ELF-1 (cell line): ENCODE data around the gene CXorf49B.
"Not testable (repeated sequence)": the region's sequence is repeated elsewhere in the genome, so short reads cannot be mapped to it uniquely, and the experiment has no call there.

Experiments
- DNase-seq: peaks from one replicate; pipeline ENCODE4 v3.0.0-alpha.2; 2016; ENCODE audit warnings: low read depth, low spot score

Gene CXorf49B

GRCh38 chrX:71763049-71763448 lies at the start of gene CXorf49B:
CXorf49B (plus strand) TSS chrX:71763349; CDS start chrX:71763424, 75 bp downstream.
- not testable (repeated sequence) for DNase-seq

GRCh38 chrX:71714064-71714463 lies 49.1 kb upstream of the CXorf49B start:
- DNase-seq = not testable (repeated sequence)

DNA sequence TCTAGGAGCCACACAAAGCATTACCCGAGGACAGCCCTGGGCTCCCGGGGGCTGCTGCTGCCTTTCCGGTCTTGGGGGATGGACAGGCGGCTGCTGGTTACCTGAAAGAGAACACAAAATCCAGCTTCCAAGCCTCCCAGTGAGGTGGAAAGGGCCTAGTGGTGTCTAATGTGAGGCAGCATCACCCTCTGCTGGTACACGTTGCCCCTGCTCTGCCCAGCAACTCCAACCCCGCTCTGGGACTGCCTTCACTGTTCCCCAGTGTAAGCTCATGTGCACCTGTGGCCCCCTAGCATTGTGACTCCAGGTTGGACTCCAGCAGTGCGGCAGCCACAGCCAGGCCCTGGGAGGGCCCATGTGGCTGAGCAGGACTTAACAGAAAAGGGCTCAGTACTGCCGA lies 47.6 kb upstream of the CXorf49B start:
- not testable (repeated sequence) for DNase-seq

- DNase-seq = not testable (repeated sequence)
Measured at GRCh38 chrX:71716323-71716722, 46.8 kb upstream of the CXorf49B start.

- not testable (repeated sequence) for DNase-seq
Measured at GRCh38 chrX:71718185-71718584, 45.0 kb upstream of the CXorf49B start, which contains the start of gene CXorf49. CXorf49 (minus strand) TSS chrX:71718285; CDS start chrX:71718151, 134 bp downstream.

- DNase-seq = not testable (repeated sequence)
Measured at GRCh38 chrX:71719195-71719594, 44.0 kb upstream of the CXorf49B start.

- DNase-seq = not testable (repeated sequence)
Measured at GRCh38 chrX:71720289-71720886, 42.8 kb upstream of the CXorf49B start.

DNA sequence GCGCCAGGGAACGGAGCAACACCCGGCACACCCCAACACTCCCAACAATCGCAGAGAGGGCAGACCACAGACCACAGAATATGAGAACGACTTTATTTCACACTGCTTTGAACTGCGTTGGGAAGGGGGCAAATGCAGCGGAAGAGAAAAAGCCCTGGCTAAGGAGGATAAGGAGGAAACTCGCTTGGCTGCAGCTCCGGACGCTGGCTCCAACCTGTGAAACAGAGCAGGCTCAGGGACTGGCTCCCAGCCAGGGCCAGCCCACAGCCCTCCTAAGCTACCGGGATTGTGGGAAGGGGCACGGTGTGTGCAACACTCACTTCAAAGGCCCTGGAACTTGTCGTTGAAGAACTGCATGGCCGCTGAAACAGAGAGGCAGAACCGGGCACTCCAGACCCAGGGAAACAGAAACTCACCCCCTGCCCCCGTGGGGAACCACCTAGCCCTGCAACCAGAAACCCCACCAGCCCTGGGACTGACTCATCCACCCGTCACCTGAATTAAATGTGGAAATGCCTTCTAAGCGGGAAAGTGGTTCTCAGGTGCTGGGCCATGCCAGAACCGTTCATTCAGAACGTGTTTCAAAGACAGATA lies 2.4 kb upstream of the CXorf49B start:
- DNase-seq = not testable (repeated sequence)

DNA sequence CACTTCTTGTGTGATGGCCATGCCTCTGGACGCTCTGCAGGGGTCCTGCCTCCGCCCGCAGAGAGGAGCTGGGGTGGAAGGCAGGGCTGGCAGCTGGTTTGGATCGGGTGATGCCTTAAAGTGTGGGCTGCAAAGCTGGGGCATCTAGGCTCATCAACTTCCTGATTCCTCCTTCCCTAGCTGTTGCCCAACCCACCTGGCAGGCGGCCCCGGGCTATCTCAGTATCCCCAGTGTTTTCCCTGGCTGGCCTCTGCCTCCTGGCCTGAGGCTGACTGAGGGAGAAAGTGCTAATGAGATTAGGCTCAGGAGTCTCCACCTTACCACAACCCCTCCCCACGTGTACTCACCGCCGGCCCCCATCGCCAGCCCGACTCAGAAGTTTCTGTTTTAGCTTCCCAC lies 1.7 kb downstream of the CXorf49B start:
- not testable (repeated sequence) for DNase-seq

GRCh38 chrX:71765613-71766012 lies 2.5 kb downstream of the CXorf49B start:
- not testable (repeated sequence) for DNase-seq

DNA sequence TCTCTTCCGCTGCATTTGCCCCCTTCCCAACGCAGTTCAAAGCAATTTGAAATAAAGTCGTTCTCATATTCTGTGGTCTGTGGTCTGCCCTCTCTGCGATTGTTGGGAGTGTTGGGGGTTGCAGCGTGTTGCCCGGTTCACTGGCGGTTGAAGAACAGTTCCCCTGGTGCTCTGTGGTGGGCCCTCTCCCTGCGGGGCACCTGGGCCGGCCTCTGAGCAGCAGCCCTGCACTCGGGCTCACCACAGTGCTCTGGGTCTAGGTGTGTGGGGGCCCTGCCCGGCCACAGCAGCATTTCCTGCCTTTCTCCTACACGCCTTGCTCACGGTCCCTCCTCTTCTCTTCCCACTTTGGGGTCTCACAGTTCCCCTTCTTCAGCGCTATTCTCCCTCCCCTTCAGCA lies 4.0 kb downstream of the CXorf49B start:
- not testable (repeated sequence) for DNase-seq

GRCh38 chrX:71778322-71778721 lies 15.2 kb downstream of the CXorf49B start:
- not testable (repeated sequence) for DNase-seq

- not testable (repeated sequence) for DNase-seq
Measured at GRCh38 chrX:71782225-71782949, 19.2 kb downstream of the CXorf49B start.

- DNase-seq = not testable (repeated sequence)
Measured at GRCh38 chrX:71782950-71783299, 19.8 kb downstream of the CXorf49B start.

GRCh38 chrX:71783569-71784347 lies 20.6 kb downstream of the CXorf49B start:
- DNase-seq = not testable (repeated sequence)

GRCh38 chrX:71784348-71784983 lies 21.3 kb downstream of the CXorf49B start:
- DNase-seq = not testable (repeated sequence)

- DNase-seq = not testable (repeated sequence)
Measured at GRCh38 chrX:71806450-71806849, 43.3 kb downstream of the CXorf49B start.

DNA sequence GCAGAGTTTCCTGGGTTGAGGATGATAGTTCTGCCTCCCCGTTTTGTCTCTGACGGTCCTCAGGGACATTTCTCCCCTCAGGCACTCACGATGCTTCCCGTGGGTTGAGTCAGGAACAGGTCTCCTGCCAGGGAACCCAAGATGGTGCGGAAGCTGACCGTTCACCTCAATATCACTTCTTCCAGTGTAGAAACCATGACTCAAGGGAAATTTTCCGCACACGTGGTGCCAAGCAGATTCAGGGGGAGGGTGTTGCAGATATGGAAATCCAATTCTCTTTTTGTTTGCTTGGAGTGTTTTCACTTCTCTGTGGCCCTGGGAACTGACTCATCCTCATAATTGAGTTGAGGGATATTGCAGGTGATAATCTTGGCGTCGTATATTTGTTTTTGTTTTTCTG lies 46.7 kb downstream of the CXorf49B start:
- no peak for DNase-seq

DNA sequence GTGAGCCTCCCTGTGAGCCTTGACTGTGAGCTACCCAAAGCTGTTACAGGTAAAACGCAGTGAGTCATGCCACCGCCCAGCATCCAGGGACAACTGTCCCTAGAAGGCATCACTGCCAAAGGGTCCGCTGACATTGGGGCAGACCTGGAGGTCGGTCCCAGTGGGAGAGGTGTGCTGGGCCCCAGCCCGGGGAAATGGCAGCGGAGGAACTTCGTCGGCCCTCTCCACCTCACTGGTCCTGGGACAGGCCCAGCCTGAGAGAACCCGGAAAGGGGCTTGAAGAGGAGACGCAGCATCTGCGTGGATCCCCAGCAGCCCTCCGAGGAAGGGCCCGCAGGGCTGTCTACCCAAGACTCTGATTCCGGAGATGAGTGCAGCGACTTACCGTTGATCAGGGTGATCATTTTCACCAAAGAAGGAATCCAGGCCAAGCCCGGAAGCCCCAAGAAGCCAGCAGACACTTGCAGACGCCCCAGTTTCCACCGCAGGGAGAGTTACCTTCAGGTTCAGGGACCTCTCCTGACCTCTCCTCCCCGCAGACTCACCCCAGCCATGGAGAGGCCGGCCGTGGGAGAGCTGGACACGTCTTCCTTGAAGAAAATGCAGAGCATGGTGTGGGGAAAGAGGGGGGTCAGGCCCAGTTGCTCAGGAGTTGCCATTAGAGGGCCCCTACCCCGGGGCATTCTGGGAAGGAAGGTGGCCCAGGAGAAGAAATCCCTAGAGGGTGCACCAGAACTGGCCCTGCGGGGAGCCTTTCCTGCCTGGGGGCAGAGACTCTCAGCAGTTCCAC lies 51.2 kb downstream of the CXorf49B start:
- DNase-seq = no peak

DNA sequence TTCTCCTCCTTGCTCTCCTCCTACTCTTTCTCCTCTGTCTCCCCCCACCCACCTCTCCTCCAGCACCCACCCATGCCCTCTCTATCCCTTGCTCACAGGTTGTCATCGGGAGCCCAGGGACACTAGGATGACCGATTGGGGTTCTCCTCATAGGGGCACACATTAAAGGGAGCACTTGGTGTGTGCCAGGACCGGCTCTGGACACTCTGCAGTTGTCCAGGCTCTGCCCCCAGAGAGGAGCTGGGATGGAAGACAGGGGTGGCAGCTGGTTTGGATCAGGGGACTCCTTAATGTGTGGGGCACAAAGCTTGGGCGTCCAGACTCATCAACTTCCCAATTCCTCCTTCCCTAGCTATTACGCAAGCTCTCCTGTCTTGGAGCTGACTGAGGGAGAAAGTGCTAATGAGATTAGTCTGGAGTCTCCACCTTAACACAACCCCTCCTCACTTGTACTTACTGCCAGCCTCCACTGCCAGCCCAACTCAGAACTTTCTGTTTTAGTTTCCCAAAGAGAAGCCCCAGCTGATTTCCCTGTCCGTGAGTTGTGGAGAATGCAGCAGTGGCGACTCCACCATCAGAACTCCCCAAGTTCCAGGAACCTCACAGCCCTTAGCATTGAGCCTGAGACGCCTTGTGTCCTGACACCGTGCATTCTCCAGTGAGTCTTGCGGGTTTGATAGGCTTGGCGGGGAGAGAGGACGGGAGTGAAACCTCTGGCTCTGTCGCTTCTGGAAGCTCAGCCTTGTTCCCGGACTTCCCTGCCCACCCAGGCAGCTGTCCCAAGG lies 52.2 kb downstream of the CXorf49B start:
- DNase-seq = no peak
